SH-SY5Y (cell line): Measurements from ENCODE around the gene PRKCZ.

Experiments
- GATA2 ChIP-seq: IDR thresholded peaks from 2 replicates; pipeline ENCODE4 v1.6.1; 2011; ENCODE audit warnings: mild to moderate bottlenecking, low read depth, low read length
- GATA3 ChIP-seq: IDR thresholded peaks from 2 replicates; pipeline ENCODE4 v1.6.1; 2011; ENCODE audit warnings: low read depth, mild to moderate bottlenecking, low read length, moderate library complexity

GRCh38 chr1:2229037-2229864 is 179.0 kb downstream of the PRKCZ start:
- no peak for TF ChIP-seq GATA2
- TF ChIP-seq GATA3: no peak
